Adrenal gland (tissue), 12 donors: ENCODE data around the gene ETV7. TPM values are rescaled to one million over a fixed set of nuclear protein-coding genes. Genes with fewer than 3 reads are reported as not detected.
"Not testable (repeated sequence)": the region's sequence is repeated elsewhere in the genome, so short reads cannot be mapped to it uniquely, and the experiment has no call there.

Experiments used
- DNase-seq, 7 donors: peaks; one replicate each; pipeline ENCODE4 v3.0.0-alpha.2; 2019 to 2020
- H3K27ac ChIP-seq, 5 donors: fragments of 200-600 bp; sonication (generic) in 4 of 5; 1 replicate in 3 of 5; 2 replicates in 2 of 5; pipeline versions ENCODE4 v1.5.1 to v1.8.0; 2016 to 2020; ENCODE audit warnings: mild to moderate bottlenecking in 1 of 5
- H3K27me3 ChIP-seq: fragments of 200-600 bp; 2 replicates; pipeline ENCODE4 v1.8.0; 2021
- H3K36me3 ChIP-seq, 2 donors: fragments of 200-600 bp; replicated peaks in 1 of 2; 1 replicate in 1 of 2; 2 replicates in 1 of 2; pipeline versions ENCODE4 v1.5.1 to v1.8.0; 2018 to 2022
- H3K4me1 ChIP-seq, 2 donors: fragments of 200-600 bp; replicated peaks in 1 of 2; 1 replicate in 1 of 2; 2 replicates in 1 of 2; pipeline versions ENCODE4 v1.5.1 to v1.8.0; 2018 to 2021
- H3K4me3 ChIP-seq, 4 donors: fragments of 200-600 bp; sonication (generic) in 3 of 4; one replicate each; pipeline ENCODE4 v1.5.1; 2016 to 2018
- H3K9me3 ChIP-seq, 3 donors: fragments of 200-600 bp; sonication (generic) in 1 of 3; replicated peaks in 1 of 3; 1 replicate in 2 of 3; 2 replicates in 1 of 3; pipeline versions ENCODE4 v1.5.1 to v1.8.0; 2016 to 2021
- POLR2A ChIP-seq, 2 donors: fragments of 450-650 bp; IDR thresholded peaks; one replicate each; pipeline ENCODE4 v1.6.1; 2017; ENCODE audit warnings: antibody characterized with exemption in 2 of 2, mild to moderate bottlenecking in 2 of 2, moderate library complexity in 1 of 2
- WGBS, 4 donors: extraction: QIAGEN DNeasy Blood & Tissue Kit in 2 of 4; methylation state at CpG; one replicate each; pipeline versions ENCODE4 v1.1.5 to v1.1.7; 2013 to 2017; 5-methylcytosine and 5-hydroxymethylcytosine counted together
- intact Hi-C, 2 donors: fragments of 100-400 bp; cut with DNase I; formaldehyde crosslinking; loops; one replicate each; pipeline versions ENCODE4 v1.14.1 to v1.15.0; 2022 to 2023
- polyA plus RNA-seq, 3 donors: library from polyadenylated mRNA; stranded (reverse); fragments of 200-250 nt in 2 of 3; fragments of 350-450 nt in 1 of 3; fragmentation: Illumina TruSeq in 1 of 3; extraction: RNeasy Lipid Tissue Mini Kit (QIAGEN cat#74804) in 1 of 3; gene quantifications; one replicate each; pipeline ENCODE4 v1.2.3, GENCODE V29; 2013 to 2014
- total RNA-seq, 9 donors: library from RNA; depleted of rRNA in 4 of 9; stranded (reverse); fragments of >200 nt in 4 of 9; fragments of 120-200 nt in 1 of 9; fragmentation: NEBNext Ultra II Directional in 1 of 9; extraction: Animal tissue kit (Norgen Biotek cat#: 25700) in 1 of 9; gene quantifications; one replicate each; pipeline versions ENCODE4 v1.1.0 to v1.2.4, GENCODE V29; 2013 to 2023
- TF ChIP-seq, protein P1 (sequence below), 6 experiments: fragments of 450-650 bp in 4 of 6; fragments of 200-600 bp in 2 of 6; sonication (generic) in 1 of 6; IDR thresholded peaks; 1 replicate in 5 of 6; 2 replicates in 1 of 6; pipeline versions ENCODE4 v1.5.1 to v1.8.0; 2016 to 2021; ENCODE audit warnings: antibody characterized with exemption in 6 of 6, mild to moderate bottlenecking in 2 of 6, moderate library complexity in 1 of 6
- donor health status: healthy with polysubstance abuse.
- donor health status: Bipolar disorder and iron deficiency.
- donor health status: DM: yes; HTN: yes; CAD: no.
- donor health status: DM: no; HTN: no; CAD: no.
- donor health status: DM: no; HTN: no; CAD: no.
- donor health status: DM: yes; HTN: yes; CAD: no.

ETV7 gene
- total and polyA plus RNA-seq, 12 donors: 0.28 to 6.0 (median 2.3) TPM; not detected in 1

- 29 to 30% (median 30%) methylated on average over 29 to 36 of the region's 36 CpGs for WGBS, 4 donors
- TF ChIP-seq, protein P1, sequence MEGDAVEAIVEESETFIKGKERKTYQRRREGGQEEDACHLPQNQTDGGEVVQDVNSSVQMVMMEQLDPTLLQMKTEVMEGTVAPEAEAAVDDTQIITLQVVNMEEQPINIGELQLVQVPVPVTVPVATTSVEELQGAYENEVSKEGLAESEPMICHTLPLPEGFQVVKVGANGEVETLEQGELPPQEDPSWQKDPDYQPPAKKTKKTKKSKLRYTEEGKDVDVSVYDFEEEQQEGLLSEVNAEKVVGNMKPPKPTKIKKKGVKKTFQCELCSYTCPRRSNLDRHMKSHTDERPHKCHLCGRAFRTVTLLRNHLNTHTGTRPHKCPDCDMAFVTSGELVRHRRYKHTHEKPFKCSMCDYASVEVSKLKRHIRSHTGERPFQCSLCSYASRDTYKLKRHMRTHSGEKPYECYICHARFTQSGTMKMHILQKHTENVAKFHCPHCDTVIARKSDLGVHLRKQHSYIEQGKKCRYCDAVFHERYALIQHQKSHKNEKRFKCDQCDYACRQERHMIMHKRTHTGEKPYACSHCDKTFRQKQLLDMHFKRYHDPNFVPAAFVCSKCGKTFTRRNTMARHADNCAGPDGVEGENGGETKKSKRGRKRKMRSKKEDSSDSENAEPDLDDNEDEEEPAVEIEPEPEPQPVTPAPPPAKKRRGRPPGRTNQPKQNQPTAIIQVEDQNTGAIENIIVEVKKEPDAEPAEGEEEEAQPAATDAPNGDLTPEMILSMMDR (IDR thresholded peaks at IDR 0.05): peak; percentile 73 to 97 (median 89)
- no peak for TF ChIP-seq POLR2A (IDR thresholded peaks at IDR 0.05)
- Histone ChIP-seq H3K9me3 (no peaks in the 10 kb centered on the region), H3K4me1 (no peaks in the 10 kb centered on the region), H3K27ac (no peak overlapping the region), H3K36me3 (no peaks in the 10 kb centered on the region), H3K27me3 (no peaks in the 10 kb centered on the region), H3K4me3 (no peak overlapping the region)
- peak; percentile 65 to 90 (median 74) for DNase-seq
- intact Hi-C loops: no loop called here
Measured at GRCh38 chr6:36340618-36341454, 46.6 kb downstream of the ETV7 start.

- intact Hi-C loops: no loop called here
- H3K36me3 ChIP-seq: no peaks in the 10 kb centered on the region
- H3K27ac ChIP-seq: no peak overlapping the region
- H3K4me1 ChIP-seq: peaks cover 0 to 4% of the 10 kb centered on the region in 2 donors
- TF ChIP-seq, protein P1 (IDR thresholded peaks at IDR 0.05): no peak
- TF ChIP-seq POLR2A (IDR thresholded peaks at IDR 0.05): no peak
- DNase-seq: no peak
- no peaks in the 10 kb centered on the region for H3K9me3 ChIP-seq
- H3K4me3 ChIP-seq: no peak overlapping the region
- 71 to 76% (median 75%) methylated on average over 12 of the region's 12 CpGs for WGBS, 4 donors
- peaks cover 6% of the 10 kb centered on the region for H3K27me3 ChIP-seq
Measured at GRCh38 chr6:36340306-36340617, 47.2 kb downstream of the ETV7 start.

- H3K27me3 ChIP-seq: peaks cover 7% of the 10 kb centered on the region
- H3K4me1 ChIP-seq: peaks cover 0 to 8% of the 10 kb centered on the region in 2 donors
- TF ChIP-seq, protein P1 (IDR thresholded peaks at IDR 0.05): no peak
- no peak for TF ChIP-seq POLR2A (IDR thresholded peaks at IDR 0.05)
- 72 to 93% (median 82%) methylated on average over 9 to 12 of the region's 12 CpGs for WGBS, 4 donors
- no peak overlapping the region for H3K4me3 ChIP-seq
- intact Hi-C loops: loop anchor here in 1 of 2 donors (2.0 kb wide), 1 partner anchor 22 kb away; no protein-coding TSS in a partner anchor
- H3K36me3 ChIP-seq: no peaks in the 10 kb centered on the region
- H3K27ac ChIP-seq: no peak overlapping the region
- DNase-seq: no peak
- no peaks in the 10 kb centered on the region for H3K9me3 ChIP-seq
Measured at GRCh38 chr6:36339146-36339545, 48.3 kb downstream of the ETV7 start.

DNA sequence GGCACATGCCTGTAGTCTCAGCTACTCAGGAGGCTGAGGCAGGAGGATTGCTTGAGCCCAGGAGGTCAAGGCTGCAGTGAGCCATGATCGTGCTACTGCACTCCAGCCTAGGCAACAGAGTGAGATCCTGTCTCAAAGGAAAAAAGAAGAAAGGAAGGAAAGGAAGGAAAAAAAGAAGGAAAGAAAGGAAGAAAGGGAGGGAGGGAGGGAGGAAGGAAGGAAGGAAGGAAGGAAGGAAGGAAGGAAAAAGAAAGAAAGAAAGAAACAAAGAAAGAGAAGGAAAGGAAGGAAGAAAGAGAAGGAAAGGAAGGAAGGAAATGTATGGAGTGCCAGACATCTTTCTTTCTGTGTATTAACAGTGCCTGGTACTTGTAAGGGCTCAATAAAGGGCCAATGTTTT lies 49.2 kb downstream of the ETV7 start:
- H3K36me3 ChIP-seq, H3K4me3 ChIP-seq, H3K9me3 ChIP-seq, H3K27me3 ChIP-seq, H3K27ac ChIP-seq, DNase-seq: not testable (repeated sequence)
- intact Hi-C loops: loop anchor here in 1 of 2 donors (2.0 kb wide), 1 partner anchor 23 kb away; no protein-coding TSS in a partner anchor
- H3K4me1 ChIP-seq: peaks cover 0 to 10% of the 10 kb centered on the region in 2 donors
- WGBS, 4 donors: 54 to 92% (median 83%) methylated on average over 1 of the region's 1 CpG
